ENCODE measurements around the gene KBTBD12.

The KBTBD12 gene

DNA sequence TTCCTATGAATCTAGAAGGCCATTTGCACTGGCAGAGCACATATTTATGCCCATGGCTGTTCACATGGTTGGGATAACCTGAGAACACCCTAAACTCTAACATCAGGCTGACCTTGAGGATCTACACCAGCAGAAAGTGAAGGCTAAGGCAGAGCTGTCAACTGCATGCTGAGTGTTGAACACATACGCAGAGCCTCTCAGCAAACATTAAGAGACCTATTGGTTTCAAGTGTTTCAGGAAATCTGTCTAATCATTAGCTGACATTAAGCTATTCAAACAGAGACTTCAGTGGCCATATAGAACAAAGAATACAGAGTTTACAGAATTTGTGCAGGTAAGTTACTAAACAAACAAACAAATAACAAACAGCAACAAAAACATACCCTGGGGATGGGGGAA, 121.1 kb downstream of the KBTBD12 start:
- no peak for DNase-seq
